Body of pancreas (tissue), 4 donors: ENCODE data around the gene EPM2AIP1. TPM values are rescaled to one million over a fixed set of nuclear protein-coding genes. Genes with fewer than 3 reads are reported as not detected.

Source experiments
- ATAC-seq: fragments of 150-250 bp; one replicate; pipeline ENCODE4 v1.9.1; 2016
- DNase-seq, 4 donors: peaks; one replicate each; pipeline ENCODE4 v3.0.0-alpha.2; 2019
- H3K27ac ChIP-seq, 4 donors: fragments of 200-600 bp; sonication (generic); 1 replicate in 3 of 4; 2 replicates in 1 of 4; pipeline versions ENCODE4 v1.5.1 to v1.6.1; 2016 to 2019; ENCODE audit warnings: mild to moderate bottlenecking in 1 of 4, mixed read lengths in 1 of 4, moderate library complexity in 1 of 4
- H3K27me3 ChIP-seq, 2 donors: fragments of 200-600 bp; sonication (generic); one replicate each; pipeline ENCODE4 v1.6.0; 2016; ENCODE audit warnings: mild to moderate bottlenecking in 1 of 2
- H3K36me3 ChIP-seq, 2 donors: fragments of 200-600 bp; sonication (generic); replicated peaks in 1 of 2; 2 replicates each; pipeline ENCODE4 v1.5.1; 2016; ENCODE audit warnings: low read depth in 2 of 2; ENCODE audit not compliant: insufficient read depth in 1 of 2
- H3K4me1 ChIP-seq: fragments of 200-600 bp; sonication (generic); one replicate; pipeline ENCODE4 v1.6.0; 2016
- H3K4me3 ChIP-seq, 2 donors: fragments of 200-600 bp; sonication (generic); 1 replicate in 1 of 2; 2 replicates in 1 of 2; pipeline ENCODE4 v1.5.1; 2016 to 2019
- H3K9me3 ChIP-seq, 3 donors: fragments of 200-600 bp; sonication (generic); 1 replicate in 2 of 3; 2 replicates in 1 of 3; pipeline ENCODE4 v1.5.1; 2016
- POLR2A ChIP-seq, 3 donors: fragments of 450-650 bp; IDR thresholded peaks; one replicate each; pipeline ENCODE4 v1.6.1; 2016; ENCODE audit warnings: antibody characterized with exemption in 3 of 3, mild to moderate bottlenecking in 2 of 3
- WGBS, 2 donors: methylation state at CpG; one replicate each; pipeline ENCODE4 v1.1.5; 2017; 5-methylcytosine and 5-hydroxymethylcytosine counted together
- intact Hi-C: fragments of 100-400 bp; cut with DNase I; formaldehyde crosslinking; loops from one replicate; pipeline ENCODE4 v1.15.1; 2023
- total RNA-seq, 2 donors: library from RNA; depleted of rRNA; stranded (reverse); fragments of >200 nt; gene quantifications; one replicate each; pipeline ENCODE4 v1.1.0, GENCODE V29; 2016
- TF ChIP-seq, protein P1 (sequence below), 7 experiments: fragments of 450-650 bp in 4 of 7; fragments of 200-600 bp in 3 of 7; sonication (generic) in 3 of 7; IDR thresholded peaks; one replicate each; pipeline ENCODE4 v1.5.1; 2016 to 2019; ENCODE audit warnings: antibody characterized with exemption in 7 of 7

The EPM2AIP1 gene
- total RNA-seq, 2 donors from 2014 or later: 9.1 to 10.9 TPM

DNA sequence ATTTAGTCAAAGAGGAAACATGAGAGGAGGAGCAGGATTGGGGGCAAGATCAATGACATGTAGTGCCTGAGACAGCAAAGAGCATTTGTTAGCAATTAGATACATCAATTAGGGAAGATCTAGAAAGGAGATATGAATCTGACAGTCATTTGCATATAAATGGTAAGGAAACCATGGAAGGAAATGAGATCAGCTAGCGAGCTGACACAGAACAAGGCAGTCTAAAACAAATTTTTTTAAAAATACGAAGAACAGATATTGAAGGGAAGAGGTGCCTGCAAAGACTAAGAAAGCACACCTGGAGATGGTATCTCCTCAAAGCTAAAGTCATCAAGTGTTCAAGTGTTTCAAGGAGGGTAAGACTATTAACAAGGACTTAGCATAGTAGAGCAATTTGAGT lies 4.6 kb downstream of the EPM2AIP1 start:
- Histone ChIP-seq H3K27me3 (no peaks in the 10 kb centered on the region), H3K27ac (no peak overlapping the region), H3K4me1 (peaks cover 44% of the 10 kb centered on the region), H3K4me3 (no peak overlapping the region), H3K9me3 (no peaks in the 10 kb centered on the region), H3K36me3 (peaks cover 0 to 11% of the 10 kb centered on the region in 2 donors)
- WGBS, 2 donors: 69 to 83% methylated on average over 2 of the region's 2 CpGs
- ATAC-seq (no peak), DNase-seq (no peak)
- intact Hi-C loops: no loop called here
- TF ChIP-seq, protein P1, sequence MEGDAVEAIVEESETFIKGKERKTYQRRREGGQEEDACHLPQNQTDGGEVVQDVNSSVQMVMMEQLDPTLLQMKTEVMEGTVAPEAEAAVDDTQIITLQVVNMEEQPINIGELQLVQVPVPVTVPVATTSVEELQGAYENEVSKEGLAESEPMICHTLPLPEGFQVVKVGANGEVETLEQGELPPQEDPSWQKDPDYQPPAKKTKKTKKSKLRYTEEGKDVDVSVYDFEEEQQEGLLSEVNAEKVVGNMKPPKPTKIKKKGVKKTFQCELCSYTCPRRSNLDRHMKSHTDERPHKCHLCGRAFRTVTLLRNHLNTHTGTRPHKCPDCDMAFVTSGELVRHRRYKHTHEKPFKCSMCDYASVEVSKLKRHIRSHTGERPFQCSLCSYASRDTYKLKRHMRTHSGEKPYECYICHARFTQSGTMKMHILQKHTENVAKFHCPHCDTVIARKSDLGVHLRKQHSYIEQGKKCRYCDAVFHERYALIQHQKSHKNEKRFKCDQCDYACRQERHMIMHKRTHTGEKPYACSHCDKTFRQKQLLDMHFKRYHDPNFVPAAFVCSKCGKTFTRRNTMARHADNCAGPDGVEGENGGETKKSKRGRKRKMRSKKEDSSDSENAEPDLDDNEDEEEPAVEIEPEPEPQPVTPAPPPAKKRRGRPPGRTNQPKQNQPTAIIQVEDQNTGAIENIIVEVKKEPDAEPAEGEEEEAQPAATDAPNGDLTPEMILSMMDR (IDR thresholded peaks at IDR 0.05): no peak
- TF ChIP-seq POLR2A (IDR thresholded peaks at IDR 0.05): no peak

DNA sequence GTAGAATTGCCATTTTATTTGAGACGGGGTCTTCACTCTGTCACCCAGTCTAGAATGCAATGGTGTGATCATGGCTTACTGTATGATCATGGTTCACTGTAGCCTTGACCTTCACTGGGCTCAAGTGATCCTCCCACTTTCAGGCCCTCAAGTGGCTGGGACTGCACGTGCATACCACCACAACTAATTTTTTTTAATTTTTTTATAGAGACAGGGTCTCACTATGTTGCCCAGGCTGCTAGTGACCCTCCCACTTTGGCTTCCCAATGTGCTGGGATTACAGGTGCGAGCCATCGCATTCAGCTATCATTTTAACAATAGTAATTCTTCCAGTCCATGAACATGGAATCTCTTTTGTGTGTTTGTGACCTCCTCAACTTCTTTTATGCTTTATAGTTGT lies 11.9 kb downstream of the EPM2AIP1 start:
- peaks cover 0 to 10% of the 10 kb centered on the region in 2 donors for H3K36me3 ChIP-seq
- H3K9me3 ChIP-seq: peaks cover 0 to 4% (median 0%) of the 10 kb centered on the region in 3 donors
- ATAC-seq (no peak), DNase-seq (no peak)
- intact Hi-C loops: no loop called here
- TF ChIP-seq, protein P1 (IDR thresholded peaks at IDR 0.05): no peak
- TF ChIP-seq POLR2A (IDR thresholded peaks at IDR 0.05): no peak
- H3K4me3 ChIP-seq: no peak overlapping the region
- no peaks in the 10 kb centered on the region for H3K27me3 ChIP-seq
- no peak overlapping the region for H3K27ac ChIP-seq
- H3K4me1 ChIP-seq: no peaks in the 10 kb centered on the region
- 96% methylated on average over 4 of the region's 4 CpGs for WGBS, 2 donors

DNA sequence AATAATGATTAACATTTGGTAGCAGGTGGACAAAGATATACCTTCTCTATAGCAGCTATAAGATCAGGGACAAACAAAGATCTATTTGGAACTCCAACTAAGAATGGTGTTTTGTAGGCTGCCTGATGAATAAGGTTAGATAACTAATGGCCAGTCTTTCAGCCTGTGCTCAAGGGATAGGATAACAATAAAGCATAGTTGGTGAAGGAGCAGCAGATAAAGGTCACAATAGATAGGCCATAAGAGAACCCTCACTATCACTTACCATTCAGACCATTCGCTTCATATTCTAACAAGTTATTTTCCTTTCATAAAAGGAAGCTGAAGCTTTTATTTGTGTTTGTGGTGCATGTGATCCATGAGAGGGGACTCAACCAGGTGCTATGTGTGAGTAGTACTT lies 19.8 kb downstream of the EPM2AIP1 start:
- Histone ChIP-seq H3K27ac (no peak overlapping the region), H3K4me3 (no peak overlapping the region), H3K4me1 (no peaks in the 10 kb centered on the region), H3K9me3 (no peaks in the 10 kb centered on the region), H3K36me3 (no peaks in the 10 kb centered on the region), H3K27me3 (no peaks in the 10 kb centered on the region)
- TF ChIP-seq, protein P1 (IDR thresholded peaks at IDR 0.05): no peak
- no peak for TF ChIP-seq POLR2A (IDR thresholded peaks at IDR 0.05)
- ATAC-seq (no peak), DNase-seq (no peak)
- intact Hi-C loops: no loop called here
- 94 to 96% methylated on average over 1 of the region's 1 CpG for WGBS, 2 donors

DNA sequence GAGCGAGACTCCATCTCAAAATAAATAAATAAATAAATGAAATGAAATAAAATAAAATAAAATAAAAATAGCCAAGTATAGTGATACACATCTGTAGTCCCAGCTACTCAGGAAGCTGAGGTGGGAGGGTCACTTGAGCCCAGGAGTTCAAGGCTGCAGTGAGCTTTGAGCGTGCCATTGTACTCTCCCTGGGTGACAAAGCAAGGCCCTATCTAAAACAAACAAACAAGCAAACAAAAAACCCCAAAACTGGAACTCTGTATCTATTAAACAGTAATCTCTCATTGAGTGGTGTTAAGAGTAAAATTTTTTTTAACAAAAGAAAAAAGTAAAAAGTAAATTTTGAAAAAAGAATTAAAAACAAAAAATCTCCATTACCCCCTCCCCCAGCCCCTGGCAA lies 20.8 kb downstream of the EPM2AIP1 start:
- ATAC-seq (no peak), DNase-seq (no peak)
- intact Hi-C loops: no loop called here
- Histone ChIP-seq H3K4me3 (no peak overlapping the region), H3K36me3 (no peaks in the 10 kb centered on the region), H3K27ac (no peak overlapping the region), H3K4me1 (no peaks in the 10 kb centered on the region), H3K9me3 (no peaks in the 10 kb centered on the region), H3K27me3 (no peaks in the 10 kb centered on the region)
- WGBS, 2 donors: 70 to 72% methylated on average over 2 of the region's 2 CpGs
- TF ChIP-seq, protein P1 (IDR thresholded peaks at IDR 0.05): no peak
- TF ChIP-seq POLR2A (IDR thresholded peaks at IDR 0.05): no peak
